ENCODE results near the gene MYL1. TPM values are rescaled to one million over a fixed set of nuclear protein-coding genes. Genes with fewer than 3 reads are reported as not detected.

The MYL1 gene
- total RNA-seq, 1 experiment from 2014 or later, result not detected

DNA sequence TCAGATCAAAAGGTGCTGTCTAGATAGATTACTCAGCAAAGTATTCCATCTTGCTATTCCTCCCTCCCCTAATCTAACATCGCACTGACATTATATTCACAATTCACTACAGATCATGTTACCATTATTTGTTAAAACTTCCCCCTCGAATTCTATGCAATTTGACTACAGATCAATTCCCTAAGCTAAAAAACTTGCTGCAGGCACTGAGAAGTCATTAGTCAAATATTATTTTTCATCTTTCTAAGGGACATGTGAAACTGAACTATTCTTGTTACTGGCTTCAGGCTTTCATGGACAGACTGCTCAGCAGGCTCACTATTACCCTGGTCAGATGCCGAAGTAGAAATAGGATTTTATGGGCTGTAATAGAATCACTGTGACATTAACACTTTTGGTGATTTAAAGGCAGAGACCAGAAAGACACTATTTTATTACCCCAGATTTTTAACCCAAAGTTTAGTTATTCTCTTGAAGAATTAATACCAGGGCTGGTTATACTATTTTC is 15.1 kb downstream of the MYL1 start:
- Histone ChIP-seq H3K79me2 (ENCODE audit: insufficient read depth, low read length) (no peaks in the 10 kb centered on the region), H3K9ac (ENCODE audit: low read length) (no peak overlapping the region), H3K9me2 (ENCODE audit: insufficient read depth) (no peaks in the 10 kb centered on the region), H3K4me3 (replicated peaks in 1 of 2; ENCODE audit: low read depth in 1 of 2, low read length in 2 of 2) (no peak overlapping the region), H3K27me3 (ENCODE audit: insufficient read depth, low read length) (no peaks in the 10 kb centered on the region), H3K36me3 (ENCODE audit: control insufficient read depth in 1 of 2, insufficient read depth in 2 of 2, low read length in 2 of 2) (no peaks in the 10 kb centered on the region), H3K4me2 (ENCODE audit: low read length) (no peak overlapping the region), H3K27ac (ENCODE audit: low read depth, low read length) (no peak overlapping the region), H3K9me3 (ENCODE audit: control insufficient read depth in 1 of 2, insufficient read depth in 1 of 2, low read depth in 1 of 2, low read length in 2 of 2) (no peaks in the 10 kb centered on the region), H2AFZ (ENCODE audit: low read depth, low read length, poor library complexity, severe bottlenecking) (no peak overlapping the region), H4K20me1 (ENCODE audit: insufficient read depth) (no peaks in the 10 kb centered on the region), H3K4me1 (ENCODE audit: control insufficient read depth in 1 of 2, insufficient read depth in 2 of 2, low read length in 2 of 2) (no peaks in the 10 kb centered on the region)
- DNase-seq (ENCODE audit: low read depth, low spot score), result no peak
- ChIA-PET POLR2A (no interaction called here), CTCF (no interaction called here), RAD21 (ENCODE audit: low non-redundant PET in 1 of 2, low total read pairs in 2 of 2, uncharacterized antibody in 2 of 2, unreplicated experiment in 2 of 2) (no interaction called here)
- no TSS peak for BruUV-seq (replicated peaks)
- ATAC-seq, result no peak
- intact Hi-C loops (cut with micrococcal nuclease), result no loop called here
- no peak for TF ChIP-seq POLR2A (IDR thresholded peaks at IDR 0.05; ENCODE audit: borderline replicate concordance, extremely low read depth, insufficient read depth, insufficient read length)
- TF ChIP-seq JUND (IDR thresholded peaks at IDR 0.05), result no peak
- no peak for TF ChIP-seq MAX (IDR thresholded peaks at IDR 0.05)
- no peak for TF ChIP-seq EGR1 (IDR thresholded peaks at IDR 0.05; ENCODE audit: low read depth)
- no peak for TF ChIP-seq ZBTB33 (IDR thresholded peaks at IDR 0.05; ENCODE audit: extremely low read depth, insufficient replicate concordance, low read length)
- TF ChIP-seq, protein P1, sequence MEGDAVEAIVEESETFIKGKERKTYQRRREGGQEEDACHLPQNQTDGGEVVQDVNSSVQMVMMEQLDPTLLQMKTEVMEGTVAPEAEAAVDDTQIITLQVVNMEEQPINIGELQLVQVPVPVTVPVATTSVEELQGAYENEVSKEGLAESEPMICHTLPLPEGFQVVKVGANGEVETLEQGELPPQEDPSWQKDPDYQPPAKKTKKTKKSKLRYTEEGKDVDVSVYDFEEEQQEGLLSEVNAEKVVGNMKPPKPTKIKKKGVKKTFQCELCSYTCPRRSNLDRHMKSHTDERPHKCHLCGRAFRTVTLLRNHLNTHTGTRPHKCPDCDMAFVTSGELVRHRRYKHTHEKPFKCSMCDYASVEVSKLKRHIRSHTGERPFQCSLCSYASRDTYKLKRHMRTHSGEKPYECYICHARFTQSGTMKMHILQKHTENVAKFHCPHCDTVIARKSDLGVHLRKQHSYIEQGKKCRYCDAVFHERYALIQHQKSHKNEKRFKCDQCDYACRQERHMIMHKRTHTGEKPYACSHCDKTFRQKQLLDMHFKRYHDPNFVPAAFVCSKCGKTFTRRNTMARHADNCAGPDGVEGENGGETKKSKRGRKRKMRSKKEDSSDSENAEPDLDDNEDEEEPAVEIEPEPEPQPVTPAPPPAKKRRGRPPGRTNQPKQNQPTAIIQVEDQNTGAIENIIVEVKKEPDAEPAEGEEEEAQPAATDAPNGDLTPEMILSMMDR (IDR thresholded peaks at IDR 0.05 in 2 of 3, conservative IDR thresholded peaks at IDR 0.05 in 1 of 3; ENCODE audit: borderline replicate concordance in 1 of 3, insufficient read depth in 1 of 3, low read depth in 2 of 3, low read length in 2 of 3), result no peak
- no peak for TF ChIP-seq ZNF274 (IDR thresholded peaks at IDR 0.05; ENCODE audit: low read depth, low read length)
- TF ChIP-seq, protein P2, sequence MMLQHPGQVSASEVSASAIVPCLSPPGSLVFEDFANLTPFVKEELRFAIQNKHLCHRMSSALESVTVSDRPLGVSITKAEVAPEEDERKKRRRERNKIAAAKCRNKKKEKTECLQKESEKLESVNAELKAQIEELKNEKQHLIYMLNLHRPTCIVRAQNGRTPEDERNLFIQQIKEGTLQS (IDR thresholded peaks at IDR 0.05), result no peak
- no peak for TF ChIP-seq EZH2phosphoT487 (IDR thresholded peaks at IDR 0.05; ENCODE audit: borderline replicate concordance)
- no peak for TF ChIP-seq RAD21 (IDR thresholded peaks at IDR 0.05; ENCODE audit: low read depth)
- TF ChIP-seq CEBPB (IDR thresholded peaks at IDR 0.05; ENCODE audit: low read depth), result no peak
- no peak for TF ChIP-seq REST (IDR thresholded peaks at IDR 0.05; ENCODE audit: low read depth)
- no peak for TF ChIP-seq EZH2 (IDR thresholded peaks at IDR 0.05)
- no peak for TF ChIP-seq POLR2AphosphoS5 (IDR thresholded peaks at IDR 0.05; ENCODE audit: low read depth, low read length)

Measured in HCT116 (cell line).